Esophagus squamous epithelium (tissue), 4 donors: ENCODE measurements around the gene ZNF217.

Experiments used
- CTCF ChIP-seq, 6 experiments: fragments of 450-650 bp in 4 of 6; fragments of 200-600 bp in 2 of 6; sonication (generic) in 2 of 6; IDR thresholded peaks; one replicate each; pipeline ENCODE4 v1.5.1; 2016 to 2019; ENCODE audit warnings: antibody characterized with exemption in 6 of 6, mild to moderate bottlenecking in 4 of 6, moderate library complexity in 4 of 6
- POLR2A ChIP-seq, 4 donors: fragments of 450-650 bp; IDR thresholded peaks; one replicate each; pipeline ENCODE4 v1.6.1; 2017; ENCODE audit warnings: antibody characterized with exemption in 4 of 4, mild to moderate bottlenecking in 4 of 4, moderate library complexity in 3 of 4

GRCh38 chr20:53599910-53600632 lies 6.4 kb upstream of the ZNF217 start:
- TF ChIP-seq CTCF (IDR thresholded peaks at IDR 0.05) = no peak
- TF ChIP-seq POLR2A (IDR thresholded peaks at IDR 0.05) = no peak
